Coronary artery (tissue), 2 donors: ENCODE results near the gene EMILIN1.
A peak's percentile ranks its signal among the peaks of the same experiment; 100 is the strongest.

Source experiments
- DNase-seq: peaks from one replicate; pipeline ENCODE4 v3.0.0-alpha.2; 2017; ENCODE audit warnings: low spot score
- H3K27ac ChIP-seq, 2 donors: fragments of 200-600 bp; sonication (generic); one replicate each; pipeline ENCODE4 v1.5.1; 2016 to 2019
- H3K4me3 ChIP-seq: fragments of 200-600 bp; sonication (generic); 2 replicates; pipeline ENCODE4 v1.5.1; 2016; ENCODE audit warnings: mild to moderate bottlenecking, moderate library complexity
- CTCF ChIP-seq: fragments of 200-600 bp; sonication (generic); IDR thresholded peaks from one replicate; pipeline ENCODE4 v1.5.1; 2019; ENCODE audit warnings: antibody characterized with exemption

The EMILIN1 gene

GRCh38 chr2:27130396-27130795 lies 52.0 kb downstream of the EMILIN1 start:
- Histone ChIP-seq H3K4me3 (no peak overlapping the region), H3K27ac (no peak overlapping the region)
- TF ChIP-seq CTCF, result no peak
- DNase-seq, result no peak

GRCh38 chr2:27131429-27131828 lies 53.0 kb downstream of the EMILIN1 start:
- Histone ChIP-seq H3K4me3 (no peak overlapping the region), H3K27ac (no peak overlapping the region)
- no peak for DNase-seq
- TF ChIP-seq CTCF, result no peak

- no peak for DNase-seq
- TF ChIP-seq CTCF, result no peak
- Histone ChIP-seq H3K27ac (peak overlapping the region in 1 of 2 donors; percentile 96), H3K4me3 (peak overlapping the region; percentile 94)
Measured at GRCh38 chr2:27133195-27133875, 54.9 kb downstream of the EMILIN1 start.

GRCh38 chr2:27133905-27134780 lies 55.7 kb downstream of the EMILIN1 start, which contains the start of gene PREB:
Gene PREB (minus strand): TSS chr2:27134636. CDS start chr2:27134421, 215 bp downstream.
- Histone ChIP-seq H3K4me3 (peak within 1 kb of the TSS; percentile 94), H3K27ac (peak within 1 kb of the TSS; percentile 66 to 96)
- no peak for TF ChIP-seq CTCF
- peak; percentile 96 for DNase-seq

- no peak for DNase-seq
- TF ChIP-seq CTCF, result no peak
- peak overlapping the region in 1 of 2 donors; percentile 96 for H3K27ac ChIP-seq
- peak overlapping the region; percentile 94 for H3K4me3 ChIP-seq
Measured at GRCh38 chr2:27134781-27135477, 56.5 kb downstream of the EMILIN1 start.

- H3K27ac ChIP-seq, result no peak overlapping the region
- H3K4me3 ChIP-seq, result no peak overlapping the region
- DNase-seq, result no peak
- TF ChIP-seq CTCF, result no peak
Measured at GRCh38 chr2:27135478-27135955, 57.1 kb downstream of the EMILIN1 start.
